ENCODE results near the gene TEX261.

- no peak for TF ChIP-seq CTCF (IDR thresholded peaks at IDR 0.05)
- TF ChIP-seq REST (IDR thresholded peaks at IDR 0.05; ENCODE audit: low read depth, low read length) = no peak
- no peak for TF ChIP-seq RFX5 (IDR thresholded peaks at IDR 0.05; ENCODE audit: low read length)
- TF ChIP-seq POLR2AphosphoS5 (IDR thresholded peaks at IDR 0.05; ENCODE audit: low read depth, low read length) = no peak
- TF ChIP-seq RXRA (IDR thresholded peaks at IDR 0.05; ENCODE audit: borderline replicate concordance, low read depth) = no peak
- TF ChIP-seq GABPA (IDR thresholded peaks at IDR 0.05; ENCODE audit: low read depth) = no peak
- no peak for TF ChIP-seq SMC3 (IDR thresholded peaks at IDR 0.05; ENCODE audit: low read depth, low read length)
- TF ChIP-seq YY1 (IDR thresholded peaks at IDR 0.05; ENCODE audit: low read depth) = no peak
- TF ChIP-seq FOSL2 (IDR thresholded peaks at IDR 0.05; ENCODE audit: borderline replicate concordance, low read depth) = no peak
These were observed 13.7 kb upstream of the TEX261 start for GRCh38 chr2:71008342-71008741.
